Right ventricle myocardium inferior (tissue), 1 donor: ENCODE data around the gene PTPN21. TPM values are rescaled to one million over a fixed set of nuclear protein-coding genes. Genes with fewer than 3 reads are reported as not detected.

Experiments used
- ATAC-seq: fragments of 200-7000 bp; cut with Tn5 transposase; one replicate; pipeline ENCODE4 v1.9.1; 2020; ENCODE audit warnings: mild to moderate bottlenecking, moderate library complexity
- DNase-seq: peaks from one replicate; pipeline ENCODE4 v3.0.0; 2021; ENCODE audit errors: missing footprints
- intact Hi-C: fragments of 100-400 bp; cut with DNase I; formaldehyde crosslinking; loops from one replicate; pipeline ENCODE4 v1.11.0; 2022
- total RNA-seq: library from RNA; stranded (reverse); fragmentation: NEBNext Ultra II Directional; extraction: Animal tissue kit (Norgen Biotek cat#: 25700); gene quantifications from one replicate; pipeline ENCODE4 v1.2.1, GENCODE V29; 2021
- donor health status: DM: no; HTN: yes; CAD: no; lungs with severe emphysema.

The PTPN21 gene
- total RNA-seq, 1 donor from 2014 or later, result 30.8 TPM

- intact Hi-C loops, result no loop called here
- no peak for DNase-seq
- no peak for ATAC-seq
Observed at GRCh38 chr14:88482524-88482923, 72.3 kb downstream of the PTPN21 start.

GRCh38 chr14:88481794-88482193 is 73.0 kb downstream of the PTPN21 start:
- intact Hi-C loops, result no loop called here
- no peak for DNase-seq
- peak; percentile 77 for ATAC-seq

DNA sequence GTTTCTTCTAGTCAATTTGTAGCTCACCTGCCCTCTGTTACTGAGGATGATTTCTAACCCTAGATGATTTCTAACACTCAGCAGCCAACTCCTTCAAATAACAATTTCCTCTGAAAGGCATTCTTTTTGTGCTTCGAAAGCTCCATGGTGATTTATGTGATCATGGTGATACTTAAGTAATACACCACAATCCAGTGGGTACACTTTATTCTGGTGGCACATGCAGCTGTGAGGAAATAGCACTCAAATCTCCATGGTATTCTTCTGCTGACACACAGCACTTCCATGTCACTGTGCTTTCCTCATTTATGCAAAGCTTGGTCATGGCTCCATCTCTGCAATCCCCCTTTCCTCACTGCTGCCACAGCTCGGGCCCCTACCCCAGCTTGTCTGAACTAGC is 73.7 kb downstream of the PTPN21 start:
- ATAC-seq, result no peak
- no peak for DNase-seq
- intact Hi-C loops, result no loop called here

DNA sequence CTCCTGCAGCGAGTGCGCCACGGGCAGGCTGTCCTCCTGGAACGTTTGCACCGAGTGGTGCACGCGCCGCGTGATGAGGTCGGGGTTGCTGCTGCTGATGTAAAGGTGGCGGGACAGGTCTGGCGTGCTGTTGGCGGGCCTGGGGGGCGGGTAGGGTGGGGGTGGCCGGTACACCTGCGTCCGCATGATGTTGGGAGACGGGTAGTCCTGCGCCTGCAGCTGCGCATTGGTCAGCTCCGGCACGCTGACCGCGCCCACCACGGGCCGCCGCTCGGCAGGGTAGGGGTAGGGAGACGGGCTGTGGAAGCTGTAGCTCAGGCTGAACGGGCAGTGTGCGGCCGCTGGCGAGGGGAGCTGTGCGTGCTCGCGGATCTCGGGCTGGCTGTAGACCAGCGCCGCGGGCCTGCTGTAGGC is 75.2 kb downstream of the PTPN21 start:
- intact Hi-C loops, result no loop called here
- ATAC-seq (no peak), DNase-seq (no peak)

- intact Hi-C loops, result no loop called here
- ATAC-seq (no peak), DNase-seq (no peak)
Observed at GRCh38 chr14:88478931-88479330, 75.9 kb downstream of the PTPN21 start.

GRCh38 chr14:88477513-88478250 is 77.1 kb downstream of the PTPN21 start:
- ATAC-seq, result peak; percentile 69
- intact Hi-C loops, result no loop called here
- DNase-seq, result no peak

GRCh38 chr14:88476825-88477224 is 78.0 kb downstream of the PTPN21 start:
- ATAC-seq, result no peak
- DNase-seq, result no peak
- intact Hi-C loops, result no loop called here

DNA sequence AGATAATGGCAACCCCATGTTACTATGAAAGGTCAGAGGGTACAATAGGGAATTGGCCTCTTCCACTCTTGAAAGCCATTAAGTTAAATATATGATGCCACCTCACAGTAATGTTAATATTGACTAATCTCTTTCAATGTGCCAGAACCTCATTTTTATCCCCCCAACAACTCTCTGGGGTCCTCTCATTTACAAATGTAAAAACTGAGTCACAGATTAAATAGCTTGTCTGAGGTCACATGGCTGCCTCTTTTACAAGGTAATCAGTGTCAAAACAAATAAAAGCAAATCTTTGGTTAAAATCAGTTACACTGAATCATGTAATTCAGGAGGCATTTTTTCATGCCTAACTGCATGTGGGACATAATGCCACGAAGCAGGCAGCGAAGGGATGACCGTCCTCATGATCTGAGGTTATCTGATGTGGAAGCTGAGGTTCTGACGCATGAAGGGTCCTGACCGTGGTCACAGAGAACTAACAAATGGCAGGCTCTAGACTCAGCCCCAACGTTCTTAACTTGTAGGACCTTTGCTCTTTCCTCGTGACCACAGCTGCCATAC is 78.5 kb downstream of the PTPN21 start:
- no peak for ATAC-seq

DNA sequence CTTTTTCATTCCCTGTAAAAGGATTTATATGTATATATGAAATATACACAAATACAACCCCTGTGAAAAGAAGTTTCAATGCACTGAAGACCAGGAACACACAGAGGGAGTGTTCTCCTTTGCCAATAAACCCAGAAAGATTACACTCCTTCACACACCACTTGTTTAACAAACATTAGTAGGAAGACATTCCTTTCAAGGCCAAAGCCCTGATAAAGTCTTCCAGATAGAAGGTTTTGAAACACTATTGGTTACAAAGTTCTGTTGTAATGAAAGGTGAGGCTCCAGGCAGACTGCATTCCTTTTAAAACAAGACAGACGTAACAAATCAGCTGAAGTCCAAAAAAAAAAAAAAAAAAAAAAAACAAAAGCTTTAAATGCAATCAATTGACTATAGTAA is 81.0 kb downstream of the PTPN21 start:
- intact Hi-C loops, result no loop called here
- DNase-seq (no peak), ATAC-seq (no peak)

More for the DNA sequence above, 78.5 kb downstream of the PTPN21 start:
- intact Hi-C loops, result no loop called here
- no peak for DNase-seq

DNA sequence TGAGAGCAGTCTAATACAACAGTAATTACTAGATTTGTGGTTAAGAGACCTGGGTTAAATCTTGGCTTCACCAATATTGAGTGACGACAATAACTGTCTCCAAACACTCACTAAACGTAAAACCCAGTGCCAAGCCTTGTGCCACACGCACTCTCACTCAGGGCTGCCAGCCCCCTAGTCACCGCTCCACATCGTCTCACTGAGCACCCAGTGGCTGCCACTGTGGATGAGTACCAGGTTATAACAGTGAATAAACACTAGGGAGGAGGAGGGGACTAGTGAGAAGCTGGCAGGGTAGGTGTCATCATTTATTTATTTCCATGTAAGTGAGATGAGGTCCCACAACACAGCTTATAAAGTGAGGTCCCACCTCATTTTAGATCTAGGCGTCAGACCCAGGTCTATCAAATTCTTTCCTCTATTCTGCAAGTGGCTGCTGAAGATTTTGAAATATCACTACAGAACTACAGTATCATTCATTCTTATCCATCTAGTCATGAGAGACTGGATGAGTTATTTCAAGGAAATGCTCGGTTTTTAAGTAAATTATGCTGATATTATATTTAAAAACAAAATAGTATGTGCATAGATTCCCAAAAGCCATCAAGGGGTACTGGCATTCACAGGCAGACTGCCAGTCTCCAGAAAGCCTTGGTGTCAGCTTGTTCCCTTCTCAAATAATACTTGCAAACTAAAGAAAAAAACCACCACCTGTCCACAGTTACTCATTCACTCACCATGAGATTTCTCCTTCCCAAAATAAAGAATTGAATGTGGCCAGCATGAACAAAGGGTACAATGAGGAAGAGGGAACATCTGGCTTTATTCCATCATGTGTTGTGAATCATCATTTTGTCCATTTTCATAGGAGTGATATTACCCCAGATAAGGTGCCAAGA is 84.0 kb downstream of the PTPN21 start:
- ATAC-seq (peak; percentile 59), DNase-seq (no peak)
- intact Hi-C loops, result no loop called here

GRCh38 chr14:88468406-88468805 is 86.4 kb downstream of the PTPN21 start:
- intact Hi-C loops, result no loop called here
- ATAC-seq, result no peak
- DNase-seq, result no peak

DNA sequence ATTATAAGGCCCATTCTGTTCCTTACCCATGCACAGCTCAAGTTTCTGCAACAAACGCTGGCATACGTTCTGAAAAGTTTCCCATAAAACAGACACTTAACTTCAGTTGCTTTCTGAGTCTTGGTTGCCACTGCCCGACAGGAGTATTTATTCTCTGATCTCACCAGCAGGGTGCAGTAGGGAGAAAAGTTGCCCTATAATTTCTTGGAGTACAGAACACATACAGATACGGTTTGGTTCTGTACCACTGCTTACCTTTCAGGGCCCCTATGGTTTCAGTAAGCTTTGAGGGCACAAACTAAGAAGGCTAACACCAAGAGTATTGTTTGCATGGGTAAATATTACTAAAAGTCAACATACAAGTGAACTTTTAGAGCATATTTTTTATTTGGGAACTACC is 91.5 kb downstream of the PTPN21 start:
- DNase-seq (no peak), ATAC-seq (no peak)
- intact Hi-C loops, result no loop called here

DNA sequence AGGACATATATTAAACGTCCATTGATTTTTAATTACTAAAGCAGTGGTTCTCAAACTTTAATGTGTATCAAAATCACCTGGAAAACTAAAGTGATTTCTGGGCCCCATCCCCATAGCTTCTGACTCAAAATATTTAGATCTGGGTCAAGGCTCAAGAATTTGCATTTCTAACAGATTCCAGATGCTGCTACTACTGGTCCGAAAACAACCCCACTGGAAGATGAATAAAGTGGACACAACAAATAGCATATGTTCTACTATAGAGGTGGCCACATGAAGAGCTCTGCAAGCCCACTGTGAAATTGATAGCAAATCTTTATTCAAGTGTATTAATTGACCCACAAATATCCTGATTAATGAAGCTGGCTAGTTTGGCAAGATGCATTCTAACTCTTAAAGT is 99.9 kb downstream of the PTPN21 start:
- intact Hi-C loops, result no loop called here

GRCh38 chr14:88452231-88452630 is 102.6 kb downstream of the PTPN21 start:
- intact Hi-C loops, result no loop called here
- no peak for DNase-seq
- ATAC-seq, result no peak

More for the DNA sequence above, 99.9 kb downstream of the PTPN21 start:
- DNase-seq (no peak), ATAC-seq (no peak)

DNA sequence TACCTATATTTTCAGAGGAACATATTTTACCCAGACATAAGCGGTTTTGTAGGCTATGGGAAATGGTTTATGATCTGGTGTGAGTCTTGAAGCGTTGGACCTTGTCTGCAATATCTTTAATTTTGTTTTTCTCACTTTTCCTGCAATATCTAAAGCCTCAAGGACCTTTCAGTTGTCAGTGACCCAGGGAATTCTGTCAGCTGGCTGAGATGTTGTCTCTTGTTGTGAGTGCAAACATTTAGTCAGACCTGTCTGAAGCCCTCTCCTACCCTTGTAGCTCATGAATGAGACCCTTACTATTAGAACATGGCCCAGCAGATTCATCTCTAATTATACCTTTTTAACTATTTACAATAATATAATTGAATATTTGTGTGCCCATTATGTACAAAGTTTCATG is 115.7 kb downstream of the PTPN21 start:
- intact Hi-C loops, result no loop called here
- DNase-seq, result no peak
- no peak for ATAC-seq

GRCh38 chr14:88437658-88438057 is 117.1 kb downstream of the PTPN21 start:
- DNase-seq, result no peak
- intact Hi-C loops, result no loop called here
- ATAC-seq, result no peak

- DNase-seq (no peak), ATAC-seq (no peak)
- intact Hi-C loops, result no loop called here
Observed at GRCh38 chr14:88430976-88431375, 123.8 kb downstream of the PTPN21 start.

DNA sequence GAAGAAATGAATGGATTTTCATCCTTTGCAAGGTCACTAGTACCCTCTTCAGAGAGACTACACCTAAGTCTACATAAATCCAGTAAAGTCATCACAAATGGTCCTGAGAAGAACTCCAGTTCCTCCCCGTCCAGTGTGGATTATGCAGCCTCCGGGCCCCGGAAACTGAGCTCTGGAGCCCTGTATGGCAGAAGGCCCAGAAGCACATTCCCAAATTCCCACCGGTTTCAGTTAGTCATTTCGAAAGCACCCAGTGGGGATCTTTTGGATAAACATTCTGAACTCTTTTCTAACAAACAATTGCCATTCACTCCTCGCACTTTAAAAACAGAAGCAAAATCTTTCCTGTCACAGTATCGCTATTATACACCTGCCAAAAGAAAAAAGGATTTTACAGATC is 128.5 kb downstream of the PTPN21 start:
- DNase-seq (no peak), ATAC-seq (no peak)
- intact Hi-C loops, result no loop called here

DNA sequence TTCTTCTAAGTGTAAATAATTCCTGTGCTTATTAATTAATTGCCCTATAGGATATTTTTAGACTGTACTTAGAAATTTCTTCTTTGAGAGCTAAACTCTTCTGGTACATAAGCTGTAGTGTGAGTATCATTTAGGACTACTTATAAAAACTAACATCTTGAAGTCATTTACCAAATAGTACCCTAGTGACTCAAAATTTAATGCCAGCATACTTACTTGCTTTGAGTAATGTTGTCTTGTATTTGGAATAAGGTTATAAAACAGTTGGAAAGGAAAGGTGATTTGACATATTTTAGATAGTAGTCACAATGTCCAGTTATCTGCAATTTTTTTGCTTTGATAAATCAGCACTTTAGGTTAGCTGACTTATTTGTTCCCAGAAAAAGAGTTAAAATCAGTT is 130.2 kb downstream of the PTPN21 start:
- no peak for ATAC-seq
- no peak for DNase-seq
- intact Hi-C loops, result no loop called here
